ENCODE measurements around the gene SETD2.

SETD2 gene

DNA sequence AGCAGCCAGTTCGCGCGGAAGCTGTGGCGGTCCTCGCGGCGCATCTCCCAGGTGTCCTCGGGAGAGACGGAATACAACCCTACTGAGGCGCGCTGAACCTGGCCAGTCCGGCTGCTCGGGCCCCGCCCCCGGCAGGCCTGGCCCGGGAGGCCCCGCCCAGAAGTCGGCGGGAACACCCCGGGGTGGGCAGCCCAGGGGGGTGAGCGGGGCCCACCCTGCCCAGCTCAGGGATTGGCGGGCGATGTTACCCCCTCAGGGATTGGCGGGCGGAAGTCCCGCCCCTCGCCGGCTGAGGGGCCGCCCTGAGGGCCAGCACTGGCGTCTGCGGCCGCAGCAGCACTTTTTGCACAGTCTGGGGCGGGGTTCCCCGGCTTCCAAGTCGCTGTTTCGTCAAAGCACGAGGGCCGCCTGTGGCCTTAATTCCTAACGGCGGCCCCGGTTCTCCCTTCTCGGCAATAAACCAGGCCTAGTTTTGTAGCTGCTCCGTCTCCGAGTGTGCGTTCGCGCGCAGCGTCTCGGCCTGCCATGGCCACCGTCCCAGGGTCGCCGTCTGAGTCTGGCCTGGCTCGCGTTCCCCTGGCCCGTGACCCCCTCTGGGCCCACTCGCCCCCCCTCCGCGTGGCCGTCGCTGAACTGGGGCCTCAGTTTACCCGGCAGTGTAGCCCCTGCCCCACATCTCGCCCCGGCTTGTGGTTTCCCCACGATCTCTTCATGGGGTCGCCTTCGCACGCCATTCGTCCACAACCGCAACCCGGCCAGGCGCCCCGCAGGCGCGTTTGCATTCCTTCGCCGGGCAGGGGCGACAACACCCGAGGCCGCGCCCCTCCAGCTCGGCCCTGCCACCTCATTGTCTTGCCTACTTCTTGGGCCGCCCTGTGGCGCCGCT is 154.4 kb downstream of the SETD2 start:
- DNase-seq (ENCODE audit: low read depth): peak; percentile 62

DNA sequence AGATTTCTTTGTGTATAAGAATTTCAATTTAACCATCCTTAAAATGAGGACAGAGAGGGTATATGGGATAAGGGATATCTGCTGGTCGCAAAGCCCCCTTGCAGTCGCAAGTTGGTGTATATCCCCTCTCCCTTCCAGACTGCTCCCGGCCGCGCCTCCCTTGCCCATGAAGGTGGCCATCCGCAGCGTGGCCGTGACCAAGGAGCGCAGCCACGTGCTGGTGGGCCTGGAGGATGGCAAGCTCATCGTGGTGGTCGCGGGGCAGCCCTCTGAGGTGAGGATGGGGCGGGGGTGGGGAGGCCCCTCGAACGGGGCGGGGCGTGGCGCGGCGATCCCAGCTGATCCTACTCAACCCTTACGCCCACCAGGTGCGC is 155.1 kb downstream of the SETD2 start:
- no peak for DNase-seq (ENCODE audit: low read depth)

DNA sequence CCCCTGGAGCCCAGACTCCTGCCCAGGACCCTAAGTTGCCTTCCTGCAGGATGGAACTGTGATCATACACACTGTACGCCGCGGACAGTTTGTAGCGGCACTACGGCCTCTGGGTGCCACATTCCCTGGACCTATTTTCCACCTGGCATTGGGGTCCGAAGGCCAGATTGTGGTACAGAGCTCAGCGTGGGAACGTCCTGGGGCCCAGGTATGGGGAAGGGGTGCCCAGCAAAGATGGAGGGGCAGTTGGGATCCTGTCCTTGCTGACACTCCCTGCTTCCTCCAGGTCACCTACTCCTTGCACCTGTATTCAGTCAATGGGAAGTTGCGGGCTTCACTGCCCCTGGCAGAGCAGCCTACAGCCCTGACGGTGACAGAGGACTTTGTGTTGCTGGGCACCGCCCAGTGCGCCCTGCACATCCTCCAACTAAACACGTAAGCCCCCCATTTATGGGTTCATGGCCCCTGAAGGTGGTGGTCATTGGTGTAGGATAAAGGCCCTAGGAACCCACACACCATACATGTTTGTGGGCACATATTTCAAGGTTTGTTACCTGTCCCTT is 155.6 kb downstream of the SETD2 start:
- DNase-seq (ENCODE audit: low read depth): no peak

DNA sequence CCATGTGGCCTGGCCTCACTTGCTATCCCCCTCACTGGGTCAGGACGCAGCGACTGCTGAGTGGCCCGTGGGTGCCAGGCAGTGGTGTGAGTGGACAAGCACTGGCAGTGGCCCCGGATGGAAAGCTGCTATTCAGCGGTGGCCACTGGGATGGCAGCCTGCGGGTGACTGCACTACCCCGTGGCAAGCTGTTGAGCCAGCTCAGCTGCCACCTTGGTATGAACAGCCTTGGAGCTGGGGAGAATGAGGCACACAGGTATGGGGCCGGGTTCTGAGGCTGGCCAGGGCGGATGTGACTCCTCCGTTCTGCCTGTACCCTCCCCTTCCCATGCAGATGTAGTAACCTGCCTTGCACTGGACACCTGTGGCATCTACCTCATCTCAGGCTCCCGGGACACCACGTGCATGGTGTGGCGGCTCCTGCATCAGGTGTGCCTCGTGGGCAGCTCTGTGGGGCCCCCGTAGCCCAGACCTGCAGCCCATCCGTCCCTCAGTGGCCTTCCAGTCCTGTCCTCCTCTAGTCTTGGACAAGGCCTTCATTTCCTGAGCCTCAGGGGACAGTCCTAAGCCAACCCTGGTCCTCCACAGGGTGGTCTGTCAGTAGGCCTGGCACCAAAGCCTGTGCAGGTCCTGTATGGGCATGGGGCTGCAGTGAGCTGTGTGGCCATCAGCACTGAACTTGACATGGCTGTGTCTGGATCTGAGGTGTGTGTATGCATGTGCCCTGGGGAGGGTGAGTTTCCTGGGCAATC is 156.3 kb downstream of the SETD2 start:
- DNase-seq (ENCODE audit: low read depth): no peak

DNA sequence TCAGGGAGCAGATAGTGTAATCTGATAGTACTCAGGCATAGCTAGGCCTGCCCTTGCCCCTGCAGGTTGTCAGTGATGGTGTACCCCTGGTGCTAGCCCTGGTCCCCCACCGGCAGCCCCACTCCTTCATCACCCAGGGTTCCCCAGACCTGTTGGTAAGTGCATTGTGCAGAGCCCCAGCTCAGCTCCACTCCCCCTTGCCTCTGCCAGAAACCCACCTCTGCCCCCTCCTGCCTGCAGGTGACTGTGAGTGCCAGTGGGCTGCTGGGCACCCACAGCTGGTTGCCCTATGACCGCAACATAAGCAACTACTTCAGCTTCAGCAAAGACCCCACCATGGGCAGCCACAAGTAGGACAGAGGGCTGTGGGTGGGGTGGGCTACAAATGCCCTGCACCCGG is 156.9 kb downstream of the SETD2 start:
- no peak for DNase-seq (ENCODE audit: low read depth)

DNA sequence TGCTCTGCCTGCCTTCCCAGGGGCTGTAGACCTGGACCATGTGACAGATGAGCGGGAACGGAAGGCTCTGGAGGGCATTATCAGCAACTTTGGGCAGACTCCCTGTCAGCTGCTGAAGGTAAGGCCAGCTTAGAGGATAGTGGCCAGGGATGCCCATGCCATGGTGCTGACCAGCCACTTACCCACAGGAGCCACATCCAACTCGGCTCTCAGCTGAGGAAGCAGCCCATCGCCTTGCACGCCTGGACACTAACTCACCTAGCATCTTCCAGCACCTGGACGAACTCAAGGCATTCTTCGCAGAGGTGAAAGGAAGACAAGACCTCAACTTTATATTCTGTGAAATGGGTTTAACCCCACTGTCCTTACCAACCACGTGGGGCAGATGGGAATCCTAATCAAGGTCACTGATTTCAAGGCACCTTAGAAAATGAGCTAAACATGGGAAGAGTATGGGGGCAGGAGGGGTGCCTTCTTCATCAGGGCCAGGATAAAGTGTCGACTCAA is 157.7 kb downstream of the SETD2 start:
- no peak for DNase-seq (ENCODE audit: low read depth)

DNA sequence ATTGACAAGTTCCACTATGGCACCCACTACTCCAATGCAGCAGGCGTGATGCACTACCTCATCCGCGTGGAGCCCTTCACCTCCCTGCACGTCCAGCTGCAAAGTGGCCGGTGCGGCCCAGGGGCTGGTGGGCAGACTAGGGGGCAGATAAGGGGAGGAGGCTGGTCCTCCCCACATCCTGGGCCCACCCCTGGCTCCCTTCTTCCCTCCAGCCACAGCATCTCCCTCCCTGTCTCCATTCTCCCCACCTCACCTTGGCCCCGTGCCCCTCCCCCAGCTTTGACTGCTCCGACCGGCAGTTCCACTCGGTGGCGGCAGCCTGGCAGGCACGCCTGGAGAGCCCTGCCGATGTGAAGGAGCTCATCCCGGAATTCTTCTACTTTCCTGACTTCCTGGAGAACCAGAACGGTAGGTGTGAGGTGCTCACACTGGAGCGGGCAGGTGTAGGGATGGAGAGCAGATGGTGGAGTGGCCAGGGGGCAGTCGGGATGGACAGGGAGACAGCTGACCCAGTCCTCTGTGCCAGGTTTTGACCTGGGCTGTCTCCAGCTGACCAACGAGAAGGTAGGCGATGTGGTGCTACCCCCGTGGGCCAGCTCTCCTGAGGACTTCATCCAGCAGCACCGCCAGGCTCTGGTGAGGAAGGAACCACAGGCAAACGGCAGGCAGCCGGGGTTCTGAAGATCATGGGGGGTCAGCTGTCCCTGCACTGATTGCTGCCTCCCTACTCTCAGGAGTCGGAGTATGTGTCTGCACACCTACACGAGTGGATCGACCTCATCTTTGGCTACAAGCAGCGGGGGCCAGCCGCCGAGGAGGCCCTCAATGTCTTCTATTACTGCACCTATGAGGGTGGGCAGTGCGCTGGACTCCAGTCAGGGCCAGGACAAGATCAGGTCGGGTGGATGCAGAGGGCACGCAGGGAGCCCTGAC is 158.4 kb downstream of the SETD2 start:
- no peak for DNase-seq (ENCODE audit: low read depth)

DNA sequence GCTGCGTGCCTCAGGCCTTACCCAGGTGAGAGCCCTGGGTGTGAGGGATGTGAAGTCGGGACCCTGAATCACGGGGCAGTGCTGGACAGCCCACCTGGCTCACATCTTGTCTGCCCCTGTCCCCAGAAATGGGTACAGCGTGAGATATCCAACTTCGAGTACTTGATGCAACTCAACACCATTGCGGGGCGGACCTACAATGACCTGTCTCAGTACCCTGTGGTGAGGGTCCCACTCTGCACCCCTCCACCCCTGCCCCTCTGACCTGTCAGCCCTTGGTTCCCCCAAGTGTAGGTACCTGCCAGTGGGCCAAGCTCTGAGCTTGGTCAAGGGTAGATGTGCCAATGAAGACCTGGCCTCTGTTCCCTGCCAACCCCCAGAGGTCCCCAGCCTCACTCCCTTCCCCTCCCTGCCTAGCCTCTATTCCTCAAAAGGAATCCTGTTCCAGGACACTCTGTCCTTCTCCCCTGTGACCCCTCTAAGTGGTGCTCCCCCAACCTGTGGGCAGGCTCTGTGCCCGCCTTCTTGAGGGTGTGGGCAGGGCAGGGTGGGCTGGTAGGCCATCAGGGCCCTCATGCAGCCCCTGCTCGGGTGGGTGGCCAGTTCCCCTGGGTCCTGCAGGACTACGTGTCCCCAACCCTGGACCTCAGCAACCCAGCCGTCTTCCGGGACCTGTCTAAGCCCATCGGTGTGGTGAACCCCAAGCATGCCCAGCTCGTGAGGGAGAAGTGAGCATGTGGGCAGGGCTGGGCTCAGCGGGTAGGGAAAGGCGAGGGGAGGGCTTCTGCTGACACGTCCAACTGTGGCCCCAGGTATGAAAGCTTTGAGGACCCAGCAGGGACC is 159.3 kb downstream of the SETD2 start:
- no peak for DNase-seq (ENCODE audit: low read depth)

DNA sequence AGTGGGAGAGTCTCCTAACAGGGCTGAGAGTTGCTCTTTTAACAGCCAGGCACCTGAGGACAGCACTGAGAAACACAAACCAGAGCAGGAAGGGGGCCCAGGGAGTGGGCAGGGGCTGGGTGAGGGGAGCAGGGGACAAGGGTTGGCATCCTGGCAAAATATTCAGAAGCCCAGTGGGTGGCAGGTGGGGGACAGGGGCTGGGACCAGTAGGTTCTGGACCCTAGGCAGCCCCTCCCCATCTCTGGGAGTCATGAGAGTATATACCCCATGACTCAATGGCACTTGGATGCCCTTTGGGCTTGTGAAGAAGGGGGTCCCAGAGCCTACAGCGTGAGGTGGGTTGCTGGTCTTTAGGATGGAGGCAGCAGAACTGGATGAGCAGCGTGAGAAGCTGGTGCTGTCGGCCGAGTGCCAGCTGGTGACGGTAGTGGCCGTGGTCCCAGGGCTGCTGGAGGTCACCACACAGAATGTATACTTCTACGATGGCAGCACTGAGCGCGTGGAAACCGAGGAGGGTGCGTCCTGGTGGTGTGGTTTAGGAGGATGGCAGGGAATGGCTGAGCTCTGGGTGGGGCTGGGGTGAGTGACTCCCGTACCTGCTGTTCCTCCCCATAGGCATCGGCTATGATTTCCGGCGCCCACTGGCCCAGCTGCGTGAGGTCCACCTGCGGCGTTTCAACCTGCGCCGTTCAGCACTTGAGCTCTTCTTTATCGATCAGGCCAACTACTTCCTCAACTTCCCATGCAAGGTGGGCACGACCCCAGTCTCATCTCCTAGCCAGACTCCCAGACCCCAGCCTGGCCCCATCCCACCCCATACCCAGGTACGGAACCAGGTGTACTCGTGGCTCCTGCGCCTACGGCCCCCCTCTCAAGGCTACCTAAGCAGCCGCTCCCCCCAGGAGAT is 160.2 kb downstream of the SETD2 start:
- DNase-seq (ENCODE audit: low read depth): no peak

DNA sequence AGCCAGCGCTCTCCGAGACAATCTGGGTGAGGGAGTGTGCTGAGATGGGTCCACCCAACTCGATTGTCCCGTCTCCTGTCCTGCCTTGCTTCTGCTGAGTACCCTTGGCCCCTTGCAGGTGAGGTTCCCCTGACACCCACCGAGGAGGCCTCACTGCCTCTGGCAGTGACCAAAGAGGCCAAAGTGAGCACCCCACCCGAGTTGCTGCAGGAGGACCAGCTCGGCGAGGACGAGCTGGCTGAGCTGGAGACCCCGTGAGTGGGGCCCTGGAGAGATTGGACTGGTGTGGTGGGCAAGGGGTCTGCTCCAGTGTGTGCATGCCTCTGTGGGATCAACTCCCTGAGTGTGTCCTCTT is 160.9 kb downstream of the SETD2 start:
- no peak for DNase-seq (ENCODE audit: low read depth)

DNA sequence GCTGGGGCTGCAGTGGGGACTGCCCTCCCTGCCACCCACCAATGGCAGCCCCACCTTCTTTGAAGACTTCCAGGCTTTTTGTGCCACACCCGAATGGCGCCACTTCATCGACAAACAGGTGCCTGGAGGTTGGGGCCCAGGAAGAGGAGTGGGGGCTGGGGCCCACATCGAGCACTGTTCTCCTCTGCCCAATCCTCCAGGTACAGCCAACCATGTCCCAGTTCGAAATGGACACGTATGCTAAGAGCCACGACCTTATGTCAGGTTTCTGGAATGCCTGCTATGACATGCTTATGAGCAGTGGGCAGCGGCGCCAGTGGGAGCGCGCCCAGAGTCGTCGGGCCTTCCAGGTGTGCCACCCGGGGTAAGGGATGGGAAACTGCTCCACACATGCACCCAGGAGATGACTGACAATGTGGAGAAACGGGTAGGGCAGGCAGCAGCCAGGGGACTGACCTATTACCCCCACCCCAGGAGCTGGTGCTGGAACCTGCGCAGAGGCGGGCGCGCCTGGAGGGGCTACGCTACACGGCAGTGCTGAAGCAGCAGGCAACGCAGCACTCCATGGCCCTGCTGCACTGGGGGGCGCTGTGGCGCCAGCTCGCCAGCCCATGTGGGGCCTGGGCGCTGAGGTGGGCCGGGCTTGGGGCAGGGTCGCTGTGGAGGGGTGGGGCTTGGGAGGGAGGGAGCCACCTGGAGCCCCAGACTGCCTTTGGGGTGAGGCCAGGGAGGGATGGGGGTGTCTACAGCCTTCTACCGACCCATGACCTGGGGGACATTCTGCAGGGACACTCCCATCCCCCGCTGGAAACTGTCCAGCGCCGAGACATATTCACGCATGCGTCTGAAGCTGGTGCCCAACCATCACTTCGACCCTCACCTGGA is 161.5 kb downstream of the SETD2 start:
- no peak for DNase-seq (ENCODE audit: low read depth)

DNA sequence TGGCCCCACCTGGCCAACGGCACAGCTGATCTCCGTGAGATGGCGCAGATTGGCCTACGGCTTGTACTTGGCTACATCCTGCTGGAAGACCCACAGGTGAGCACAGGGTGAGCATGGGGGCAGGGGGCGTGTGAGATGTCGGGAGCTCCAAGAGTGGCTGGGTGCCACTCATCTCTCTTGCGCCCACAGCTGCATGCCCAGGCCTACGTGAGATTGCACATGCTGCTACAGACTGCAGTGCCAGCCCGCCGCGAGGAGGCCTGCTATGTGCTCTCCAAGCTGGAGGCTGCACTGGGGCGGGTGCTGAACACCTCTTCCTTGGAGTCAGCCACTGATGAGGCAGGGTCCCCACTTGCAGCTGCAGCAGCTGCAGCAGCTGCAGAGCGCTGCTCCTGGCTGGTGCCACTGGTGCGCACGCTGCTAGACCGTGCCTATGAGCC is 162.2 kb downstream of the SETD2 start:
- DNase-seq (ENCODE audit: low read depth): no peak

DNA sequence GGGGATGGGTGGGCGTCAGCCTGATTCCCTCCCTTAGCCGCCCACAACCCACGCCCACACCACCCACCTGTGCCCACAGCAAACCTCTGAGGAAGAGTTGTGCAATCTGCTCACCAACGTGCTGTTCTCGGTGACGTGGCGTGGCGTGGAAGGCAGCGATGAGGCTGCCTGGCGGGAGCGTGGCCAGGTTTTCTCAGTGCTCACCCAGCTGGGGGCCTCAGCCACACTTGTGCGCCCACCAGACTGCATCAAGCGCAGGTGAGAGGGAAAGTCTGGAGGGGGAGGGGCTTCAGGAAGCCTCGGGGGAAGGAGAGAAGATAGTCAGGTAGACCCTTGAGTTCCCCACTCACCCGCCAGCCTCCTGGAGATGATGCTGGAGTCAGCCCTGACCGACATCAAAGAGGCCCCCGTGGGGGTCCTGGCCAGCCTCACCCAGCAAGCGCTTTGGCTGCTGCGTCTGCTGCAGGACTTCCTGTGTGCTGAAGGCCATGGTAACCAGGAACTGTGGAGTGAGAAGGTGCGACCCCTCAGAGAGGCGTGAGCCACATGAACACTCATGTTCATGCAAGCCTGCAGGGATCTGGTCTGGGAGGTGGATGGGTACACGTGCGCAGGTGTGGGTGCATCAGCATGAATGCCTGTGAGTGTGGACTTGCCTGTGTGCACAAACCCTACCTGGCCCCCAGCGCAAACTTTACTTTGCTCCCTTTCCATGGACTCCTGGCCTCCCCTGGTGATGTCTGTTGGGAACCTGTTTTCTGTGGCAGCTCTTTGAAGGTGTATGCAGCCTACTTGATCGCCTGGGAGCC is 162.8 kb downstream of the SETD2 start:
- no peak for DNase-seq (ENCODE audit: low read depth)

DNA sequence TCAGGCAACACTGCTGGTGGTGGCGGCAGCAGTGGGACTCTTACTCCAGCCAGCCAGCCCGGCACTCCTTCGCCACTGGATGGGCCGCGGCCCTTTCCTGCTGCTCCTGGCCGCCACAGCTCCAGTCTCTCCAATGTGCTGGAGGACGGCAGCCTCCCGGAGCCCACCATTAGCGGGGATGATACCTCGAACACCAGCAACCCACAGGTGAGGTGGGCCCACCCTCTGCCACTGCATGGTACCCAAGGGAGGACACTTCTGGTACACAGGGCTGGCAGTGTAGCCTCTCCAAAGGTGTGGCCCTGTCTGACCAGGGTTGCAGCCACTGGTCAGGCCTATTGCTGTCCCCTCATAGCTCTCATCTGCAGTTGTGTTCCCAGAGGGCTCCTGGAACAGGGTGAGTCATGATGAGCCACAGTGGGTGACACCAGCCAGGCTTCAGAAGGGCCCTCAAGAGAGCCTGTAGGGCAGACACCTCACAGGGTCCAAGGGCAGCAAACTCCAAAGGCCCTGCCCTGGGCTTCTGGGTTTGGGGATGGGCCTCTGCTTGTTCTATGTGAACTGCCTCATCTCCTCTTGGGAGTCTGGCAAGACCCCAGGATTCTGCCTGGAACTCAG is 163.6 kb downstream of the SETD2 start:
- no peak for DNase-seq (ENCODE audit: low read depth)

DNA sequence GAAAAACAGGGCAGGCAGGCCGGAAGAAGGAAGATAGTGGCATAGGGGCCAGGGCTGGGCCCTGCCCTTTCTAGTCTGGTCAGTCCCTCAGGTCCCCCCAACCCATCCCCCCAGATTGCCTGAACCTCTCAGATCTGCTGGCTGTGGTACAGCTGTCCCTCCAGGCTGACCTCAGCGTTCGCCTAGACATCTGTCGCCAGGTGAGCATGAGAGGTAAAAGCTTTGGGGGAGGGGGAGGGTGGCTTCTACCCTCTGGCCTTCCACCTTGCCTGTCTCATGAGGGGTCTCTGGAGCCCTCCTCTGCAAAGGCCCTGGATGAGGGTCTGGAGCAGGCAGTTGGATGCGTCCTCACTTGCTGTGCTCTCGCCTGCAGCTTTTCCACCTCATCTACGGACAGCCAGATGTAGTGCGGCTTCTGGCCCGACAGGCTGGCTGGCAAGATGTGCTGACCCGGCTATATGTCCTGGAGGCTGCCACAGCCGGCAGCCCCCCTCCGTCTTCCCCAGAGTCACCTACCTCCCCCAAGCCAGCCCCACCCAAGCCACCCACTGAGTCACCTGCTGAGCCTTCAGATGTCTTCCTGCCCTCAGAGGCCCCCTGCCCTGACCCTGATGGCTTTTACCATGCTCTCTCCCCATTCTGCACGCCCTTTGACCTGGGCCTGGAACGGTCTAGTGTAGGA is 164.3 kb downstream of the SETD2 start:
- no peak for DNase-seq (ENCODE audit: low read depth)

DNA sequence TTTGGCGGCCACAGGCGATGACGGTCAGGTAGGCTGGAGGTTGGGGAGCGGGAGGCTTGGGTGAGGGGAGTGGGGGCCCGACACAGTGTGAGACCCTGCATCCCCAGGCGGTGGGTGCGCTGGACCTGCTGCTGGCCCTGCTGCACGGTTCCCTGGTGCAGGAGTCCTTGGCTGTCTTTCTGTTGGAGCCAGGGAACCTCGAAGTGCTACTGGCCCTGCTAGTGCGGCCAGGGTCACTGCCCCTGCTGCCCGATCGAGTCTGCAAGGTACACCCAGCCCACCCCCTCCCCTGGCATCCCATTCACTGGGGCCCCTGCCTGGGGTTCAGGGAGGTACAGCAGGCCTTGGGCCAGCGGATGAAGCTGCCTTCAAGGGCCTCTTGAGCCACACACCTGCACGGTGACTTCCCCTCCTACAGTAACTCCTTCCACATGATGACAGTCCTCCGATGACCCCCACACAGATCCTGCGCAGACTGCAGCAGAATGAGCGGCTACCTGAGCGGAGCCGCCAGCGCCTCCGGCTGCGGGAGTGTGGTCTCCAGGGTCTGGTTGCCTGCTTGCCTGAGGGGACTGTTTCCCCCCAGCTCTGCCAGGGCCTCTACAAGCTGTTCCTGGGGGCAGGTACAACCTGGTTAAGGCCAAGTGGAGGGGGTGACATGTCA is 164.9 kb downstream of the SETD2 start:
- no peak for DNase-seq (ENCODE audit: low read depth)

All from T follicular helper cell (primary cell).